D721Med (cell line): ENCODE data around the gene PLAC1.

ENCODE experiments used
- DNase-seq: peaks from one replicate; pipeline ENCODE4 v3.0.0; 2011; ENCODE audit warnings: low spot score; ENCODE audit not compliant: insufficient read length
- FAIRE-seq: peaks from 2 replicates; lab custom pipeline; 2011; peaks lifted over from hg19 to GRCh38; lab: Jason Lieb, UNC
- CTCF ChIP-seq: IDR thresholded peaks from 2 replicates; pipeline ENCODE4 v1.5.1; 2012; ENCODE audit warnings: mild to moderate bottlenecking, control low read depth; ENCODE audit not compliant: insufficient read depth; ENCODE audit errors: missing control alignments

The PLAC1 gene, protein sequence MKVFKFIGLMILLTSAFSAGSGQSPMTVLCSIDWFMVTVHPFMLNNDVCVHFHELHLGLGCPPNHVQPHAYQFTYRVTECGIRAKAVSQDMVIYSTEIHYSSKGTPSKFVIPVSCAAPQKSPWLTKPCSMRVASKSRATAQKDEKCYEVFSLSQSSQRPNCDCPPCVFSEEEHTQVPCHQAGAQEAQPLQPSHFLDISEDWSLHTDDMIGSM

DNA sequence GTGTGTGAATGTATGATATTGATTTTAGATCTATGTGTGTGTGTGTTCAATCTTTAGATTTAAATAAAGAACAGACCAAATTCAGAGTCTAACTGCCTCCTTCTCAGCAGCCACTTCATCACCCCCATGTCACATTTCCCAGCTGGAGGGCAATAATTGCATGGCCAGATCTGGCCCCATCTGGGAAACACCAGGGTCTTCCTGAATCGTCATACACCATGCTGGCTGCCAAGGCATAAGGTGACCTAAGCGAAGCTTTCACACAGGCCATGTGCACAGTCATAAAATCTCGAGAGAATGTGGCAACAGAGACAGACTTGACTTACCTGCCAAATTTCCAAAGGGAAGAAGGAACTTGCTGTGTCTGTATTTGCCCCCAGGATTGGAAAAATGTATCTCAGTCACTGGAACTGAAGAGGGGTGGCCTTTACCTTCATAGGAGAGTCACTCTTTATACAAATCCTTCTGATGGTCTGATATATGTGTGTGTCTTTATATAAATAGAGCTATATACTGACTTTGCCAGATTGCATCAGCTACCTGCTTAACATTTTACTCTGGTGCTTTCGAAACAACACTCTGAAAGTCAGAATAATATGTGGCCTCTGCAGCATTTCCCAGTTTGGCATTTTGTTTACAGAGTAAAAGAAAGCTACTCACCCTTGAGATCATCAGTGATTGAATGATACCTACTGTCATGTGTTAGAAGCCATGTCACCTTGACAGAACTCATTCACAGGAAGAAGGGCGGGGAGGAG, at the start of gene PLAC1:
Gene PLAC1 (minus strand): TSS at position 470 of the 758 bp plus-strand sequence. CDS start 91,789 bp downstream, outside the sequence.
- TF ChIP-seq CTCF = no peak
- DNase-seq (no peak), FAIRE-seq (no peak)

DNA sequence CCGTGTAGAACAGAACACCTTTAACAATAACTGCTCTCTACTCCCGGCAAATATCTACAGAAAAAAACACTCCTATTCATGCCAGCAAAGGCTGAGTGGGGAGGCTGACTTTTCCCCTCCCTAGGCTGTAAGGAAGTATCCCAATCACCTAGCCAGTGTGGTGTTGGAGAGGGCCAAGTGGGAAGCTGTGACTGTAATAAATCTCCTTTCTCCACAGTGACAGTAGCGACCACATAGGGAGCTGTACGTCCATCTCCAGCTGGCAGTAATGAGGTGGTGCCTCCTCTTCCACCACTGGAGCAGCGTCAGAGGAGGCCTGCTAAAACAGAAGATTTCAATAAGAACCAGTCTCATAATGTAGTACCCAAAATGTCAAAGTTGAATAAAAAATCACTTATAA, 47.9 kb upstream of the PLAC1 start:
- no peak for DNase-seq
- no peak for FAIRE-seq

GRCh38 chrX:134695999-134696398, 37.7 kb upstream of the PLAC1 start:
- FAIRE-seq (no peak), DNase-seq (no peak)
- TF ChIP-seq CTCF = no peak

More for the DNA sequence above, 47.9 kb upstream of the PLAC1 start:
- TF ChIP-seq CTCF = no peak

DNA sequence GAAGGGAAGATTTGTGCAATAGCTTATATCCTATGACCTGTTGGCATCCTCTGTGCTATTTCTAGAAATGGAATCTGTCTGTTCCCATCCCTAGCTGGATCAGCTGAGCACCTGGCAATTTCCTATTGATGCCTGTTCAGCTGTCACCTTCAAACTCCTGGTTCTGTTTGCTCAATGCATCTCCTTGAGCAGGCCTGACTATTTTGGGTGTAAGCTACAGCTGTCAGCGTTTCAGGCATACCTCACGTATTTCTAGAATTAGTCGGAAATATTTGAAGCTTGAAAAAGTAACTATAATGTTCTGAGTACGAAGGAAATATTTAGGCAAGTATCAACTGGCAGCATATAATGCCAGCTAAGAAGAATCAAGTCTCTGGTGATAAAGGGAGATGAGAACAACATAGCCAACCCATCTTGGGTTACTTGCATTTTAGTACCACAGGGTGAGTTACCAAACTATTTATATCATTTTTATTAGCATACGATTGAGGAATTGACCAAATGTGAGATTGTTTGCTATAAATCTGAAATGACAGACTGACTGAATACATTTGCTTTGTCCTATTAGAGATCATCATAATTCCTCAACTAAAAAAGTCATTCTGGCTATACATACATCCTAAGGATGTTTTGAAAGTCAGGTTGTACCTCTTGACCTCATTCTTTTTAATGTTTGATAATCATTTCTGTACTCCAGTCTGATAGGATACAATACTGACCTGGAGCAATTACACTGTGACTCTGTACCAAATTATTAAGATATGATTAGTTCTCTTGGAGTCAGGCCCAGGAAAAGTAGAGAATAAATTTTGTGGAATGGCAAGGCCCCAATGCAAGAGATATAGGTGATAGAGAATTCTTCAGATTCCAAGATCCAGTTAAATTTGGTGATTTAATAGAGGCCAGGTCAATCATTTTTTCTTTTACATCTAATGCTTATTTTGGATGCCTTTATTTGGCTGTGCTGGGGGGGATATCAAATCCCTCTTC, 36.4 kb upstream of the PLAC1 start:
- DNase-seq = no peak
- TF ChIP-seq CTCF = no peak
- no peak for FAIRE-seq

- DNase-seq (no peak), FAIRE-seq (no peak)
- TF ChIP-seq CTCF = no peak
Measured at GRCh38 chrX:134693644-134694043, 35.4 kb upstream of the PLAC1 start.

- DNase-seq = no peak
- no peak for TF ChIP-seq CTCF
Measured at GRCh38 chrX:134692990-134693389, 34.7 kb upstream of the PLAC1 start.

More at GRCh38 chrX:134692990-134693389, 34.7 kb upstream of the PLAC1 start:
- FAIRE-seq = no peak
